GM19035 (cell line): Measurements from ENCODE around the gene TMEM145.
"Not testable (repeated sequence)": the region's sequence is repeated elsewhere in the genome, so short reads cannot be mapped to it uniquely, and the experiment has no call there.

Experiments
- ATAC-seq: cut with Tn5 transposase; IDR thresholded peaks from one replicate; pipeline ENCODE4 v1.9.1; 2021; ENCODE audit not compliant: unreplicated experiment

The TMEM145 gene

GRCh38 chr19:42313096-42313839, at the start of gene TMEM145:
Gene TMEM145, plus strand, starts transcription at chr19:42313309. Its CDS starts 68 bp downstream, at chr19:42313377.
- no peak for ATAC-seq

- ATAC-seq: not testable (repeated sequence)
These were observed 47.0 kb upstream of the TMEM145 start for GRCh38 chr19:42266105-42266504.

GRCh38 chr19:42266928-42267603, 46.0 kb upstream of the TMEM145 start:
- not testable (repeated sequence) for ATAC-seq

GRCh38 chr19:42267644-42268141, 45.4 kb upstream of the TMEM145 start:
- ATAC-seq: no peak

- ATAC-seq: peak; percentile 54
These were observed 44.9 kb upstream of the TMEM145 start for GRCh38 chr19:42268142-42268703.

- peak; percentile 80 for ATAC-seq
These were observed 44.2 kb upstream of the TMEM145 start, which contains the start of gene CIC for GRCh38 chr19:42268704-42269477. Gene CIC, plus strand, starts transcription at chr19:42269252. Its CDS starts 2,532 bp downstream, at chr19:42271784.

- no peak for ATAC-seq
These were observed 43.4 kb upstream of the TMEM145 start for GRCh38 chr19:42269478-42270345.

- ATAC-seq: no peak
These were observed 42.6 kb upstream of the TMEM145 start for GRCh38 chr19:42270346-42271044.

GRCh38 chr19:42271045-42271419, 42.1 kb upstream of the TMEM145 start:
- no peak for ATAC-seq

GRCh38 chr19:42271861-42272534, 41.1 kb upstream of the TMEM145 start:
- no peak for ATAC-seq

- ATAC-seq: no peak
These were observed 40.6 kb upstream of the TMEM145 start for GRCh38 chr19:42272535-42272897.

- no peak for ATAC-seq
These were observed 40.1 kb upstream of the TMEM145 start for GRCh38 chr19:42272989-42273406.

GRCh38 chr19:42273407-42274064, 39.6 kb upstream of the TMEM145 start:
- ATAC-seq: no peak

GRCh38 chr19:42274065-42274682, 38.9 kb upstream of the TMEM145 start:
- no peak for ATAC-seq

- no peak for ATAC-seq
These were observed 38.0 kb upstream of the TMEM145 start for GRCh38 chr19:42275103-42275502.

GRCh38 chr19:42275517-42275916, 37.6 kb upstream of the TMEM145 start:
- no peak for ATAC-seq

GRCh38 chr19:42276284-42276683, 36.8 kb upstream of the TMEM145 start:
- no peak for ATAC-seq

- ATAC-seq: no peak
These were observed 36.3 kb upstream of the TMEM145 start for GRCh38 chr19:42276821-42277220.
